Measurements from ENCODE around the gene RRP12.
A peak's percentile ranks its signal among the peaks of the same experiment; 100 is the strongest.

GRCh38 chr10:97445722-97446639, 44.8 kb upstream of the RRP12 start, which contains the start of the genes EXOSC1 and ZDHHC16:
- no peak for TF ChIP-seq EP300 (IDR thresholded peaks at IDR 0.05)
- peak in 1 of 6 experiments; percentile 20 for TF ChIP-seq CTCF (IDR thresholded peaks at IDR 0.05)
